Heart right ventricle (tissue), 16 donors: ENCODE measurements around the gene C1orf53. TPM values are rescaled to one million over a fixed set of nuclear protein-coding genes. Genes with fewer than 3 reads are reported as not detected.

ENCODE experiments used
- ATAC-seq, 8 donors: fragments of 200-7000 bp; cut with Tn5 transposase; one replicate each; pipeline ENCODE4 v1.9.1; 2020; ENCODE audit warnings: mild to moderate bottlenecking in 8 of 8, moderate library complexity in 8 of 8, moderate number of reproducible peaks in 1 of 8
- DNase-seq, 2 donors: peaks; one replicate each; pipeline ENCODE4 v3.0.0-alpha.2; 2020
- H3K27ac ChIP-seq, 10 donors: fragments of 200-600 bp; sonication (generic) in 2 of 10; one replicate each; pipeline versions ENCODE4 v1.5.0 to v1.8.0; 2020 to 2022; ENCODE audit warnings: mild to moderate bottlenecking in 3 of 10
- H3K27me3 ChIP-seq, 7 donors: fragments of 200-600 bp; one replicate each; pipeline ENCODE4 v1.8.0; 2021 to 2022; ENCODE audit warnings: mild to moderate bottlenecking in 2 of 7
- H3K36me3 ChIP-seq, 9 donors: fragments of 200-600 bp; sonication (generic) in 1 of 9; one replicate each; pipeline versions ENCODE4 v1.5.0 to v1.8.0; 2020 to 2022; ENCODE audit warnings: mild to moderate bottlenecking in 2 of 9
- H3K4me1 ChIP-seq, 9 donors: fragments of 200-600 bp; sonication (generic) in 1 of 9; one replicate each; pipeline versions ENCODE4 v1.5.0 to v1.8.0; 2020 to 2022; ENCODE audit warnings: mild to moderate bottlenecking in 4 of 9
- H3K4me3 ChIP-seq, 10 donors: fragments of 200-600 bp; sonication (generic) in 2 of 10; one replicate each; pipeline versions ENCODE4 v1.5.0 to v1.8.0; 2020 to 2022; ENCODE audit warnings: mild to moderate bottlenecking in 7 of 10, moderate library complexity in 2 of 10
- H3K9me3 ChIP-seq, 11 donors: fragments of 200-600 bp in 10 of 11; sonication (generic) in 2 of 11; one replicate each; pipeline versions ENCODE4 v1.5.0 to v1.8.0; 2013 to 2022; ENCODE audit warnings: mild to moderate bottlenecking in 2 of 11, control low read depth in 1 of 11, moderate library complexity in 1 of 11
- WGBS, 2 donors: extraction: QIAGEN DNeasy Blood & Tissue Kit; methylation state at CpG; one replicate each; pipeline ENCODE4 v1.1.7; 2013; ENCODE audit warnings: inconsistent platforms in 1 of 2; 5-methylcytosine and 5-hydroxymethylcytosine counted together
- intact Hi-C, 10 donors: fragments of 100-400 bp; cut with DNase I; formaldehyde crosslinking; loops; one replicate each; pipeline versions ENCODE4 v1.11.1 to v1.14.2; 2022
- polyA plus RNA-seq, 2 donors: library from polyadenylated mRNA; stranded (reverse); fragments of 200-250 nt; gene quantifications; one replicate each; pipeline ENCODE4 v1.2.3, GENCODE V29; 2013
- total RNA-seq, 10 donors: library from RNA; stranded (reverse); fragmentation: NEBNext Ultra II Directional in 3 of 10; extraction: Animal tissue kit (Norgen Biotek cat#: 25700) in 3 of 10; gene quantifications; one replicate each; pipeline versions ENCODE4 v1.2.1 to v1.2.4, GENCODE V29; 2021 to 2023
- TF ChIP-seq, protein P1 (sequence below), 9 donors: fragments of 200-600 bp; sonication (generic) in 2 of 9; IDR thresholded peaks; one replicate each; pipeline versions ENCODE4 v1.5.0 to v1.8.0; 2021 to 2022; ENCODE audit warnings: antibody characterized with exemption in 9 of 9, mild to moderate bottlenecking in 5 of 9, moderate library complexity in 1 of 9
- donor health status: Arrhythmogenic right ventricular cardiomyopathy.
- donor health status: ischemic (EF 13 %, LVEDD 7.1; RV severe dilation, severe dysfunction).
- donor health status: healthy with polysubstance abuse.
- donor health status: DM: no; HTN: yes; CAD: no.
- donor health status: DM: no; HTN: no; CAD: no.
- donor health status: ischemic (EF 25% LVEDD 6.9; RV normal size, moderate dysfunction).
- donor health status: ischemic (EF 25% LVEDD 5.7; RV mildly dilated, moderate dysfunction).
- donor health status: healthy.
- donor health status: DM: yes; HTN: yes; CAD: no.
- donor health status: Ischemic cardiomyopathy.
- donor health status: ischemic (EF 35%, LVEDD 5.7; RV mildly dilated, moderate dysfunction).
- donor health status: nonischemic (EF 11% LVEDD 7.7; RV severe dilation, severe dysfunction).
- donor health status: DM: yes; HTN: yes; CAD: no.
- donor health status: PGD.
- donor health status: ischemic (EF 29% LVEDD 5.4; RV normal size, mild dysfunction).
- donor health status: nonischemic (EF 23%, LVEDD 6.1; RV moderate dilation, normal function).

Gene C1orf53
- total and polyA plus RNA-seq, 12 donors: 2.9 to 10.7 (median 5.9) TPM

DNA sequence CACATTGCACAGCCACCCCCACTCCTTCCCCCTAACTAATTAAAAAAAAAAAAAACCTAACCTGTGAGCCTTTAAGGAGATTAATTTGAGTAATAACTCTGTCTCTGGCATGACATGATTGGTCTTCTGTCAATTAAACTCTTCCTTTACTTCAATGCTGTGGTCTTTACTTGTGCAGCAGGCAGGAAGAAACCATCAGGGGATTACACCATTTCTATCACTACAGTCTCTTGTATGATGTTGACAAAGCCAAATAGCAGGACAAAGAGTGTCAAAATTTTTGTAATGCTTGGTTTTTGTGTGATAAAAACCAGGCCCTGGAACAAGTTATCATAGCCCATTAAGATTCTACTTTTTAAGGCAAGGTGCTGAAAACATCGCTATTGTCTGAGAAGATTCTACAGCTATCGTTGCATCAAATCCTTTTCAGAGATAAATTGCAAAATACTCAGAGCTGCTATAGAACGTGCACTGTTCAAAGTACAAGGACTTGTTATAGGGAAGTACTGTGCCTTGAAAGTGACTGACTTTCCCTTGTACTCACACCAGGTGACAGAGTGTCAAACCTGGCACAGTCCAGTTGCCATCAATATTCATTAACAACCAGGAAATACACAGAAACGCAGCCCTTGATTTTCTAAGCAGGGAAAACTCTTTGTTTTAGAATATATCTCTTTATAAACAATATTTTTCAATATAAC lies 52.4 kb downstream of the C1orf53 start:
- intact Hi-C loops: no loop called here
- ATAC-seq: no peak
- DNase-seq: no peak
- no peak overlapping the region for H3K27ac ChIP-seq
- 59 to 62% methylated on average over 4 of the region's 4 CpGs for WGBS, 2 donors
- TF ChIP-seq, protein P1, sequence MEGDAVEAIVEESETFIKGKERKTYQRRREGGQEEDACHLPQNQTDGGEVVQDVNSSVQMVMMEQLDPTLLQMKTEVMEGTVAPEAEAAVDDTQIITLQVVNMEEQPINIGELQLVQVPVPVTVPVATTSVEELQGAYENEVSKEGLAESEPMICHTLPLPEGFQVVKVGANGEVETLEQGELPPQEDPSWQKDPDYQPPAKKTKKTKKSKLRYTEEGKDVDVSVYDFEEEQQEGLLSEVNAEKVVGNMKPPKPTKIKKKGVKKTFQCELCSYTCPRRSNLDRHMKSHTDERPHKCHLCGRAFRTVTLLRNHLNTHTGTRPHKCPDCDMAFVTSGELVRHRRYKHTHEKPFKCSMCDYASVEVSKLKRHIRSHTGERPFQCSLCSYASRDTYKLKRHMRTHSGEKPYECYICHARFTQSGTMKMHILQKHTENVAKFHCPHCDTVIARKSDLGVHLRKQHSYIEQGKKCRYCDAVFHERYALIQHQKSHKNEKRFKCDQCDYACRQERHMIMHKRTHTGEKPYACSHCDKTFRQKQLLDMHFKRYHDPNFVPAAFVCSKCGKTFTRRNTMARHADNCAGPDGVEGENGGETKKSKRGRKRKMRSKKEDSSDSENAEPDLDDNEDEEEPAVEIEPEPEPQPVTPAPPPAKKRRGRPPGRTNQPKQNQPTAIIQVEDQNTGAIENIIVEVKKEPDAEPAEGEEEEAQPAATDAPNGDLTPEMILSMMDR (IDR thresholded peaks at IDR 0.05): no peak
- H3K9me3 ChIP-seq: no peaks in the 10 kb centered on the region
- H3K27me3 ChIP-seq: no peaks in the 10 kb centered on the region
- no peak overlapping the region for H3K4me3 ChIP-seq
- H3K36me3 ChIP-seq: no peaks in the 10 kb centered on the region
- no peaks in the 10 kb centered on the region for H3K4me1 ChIP-seq

DNA sequence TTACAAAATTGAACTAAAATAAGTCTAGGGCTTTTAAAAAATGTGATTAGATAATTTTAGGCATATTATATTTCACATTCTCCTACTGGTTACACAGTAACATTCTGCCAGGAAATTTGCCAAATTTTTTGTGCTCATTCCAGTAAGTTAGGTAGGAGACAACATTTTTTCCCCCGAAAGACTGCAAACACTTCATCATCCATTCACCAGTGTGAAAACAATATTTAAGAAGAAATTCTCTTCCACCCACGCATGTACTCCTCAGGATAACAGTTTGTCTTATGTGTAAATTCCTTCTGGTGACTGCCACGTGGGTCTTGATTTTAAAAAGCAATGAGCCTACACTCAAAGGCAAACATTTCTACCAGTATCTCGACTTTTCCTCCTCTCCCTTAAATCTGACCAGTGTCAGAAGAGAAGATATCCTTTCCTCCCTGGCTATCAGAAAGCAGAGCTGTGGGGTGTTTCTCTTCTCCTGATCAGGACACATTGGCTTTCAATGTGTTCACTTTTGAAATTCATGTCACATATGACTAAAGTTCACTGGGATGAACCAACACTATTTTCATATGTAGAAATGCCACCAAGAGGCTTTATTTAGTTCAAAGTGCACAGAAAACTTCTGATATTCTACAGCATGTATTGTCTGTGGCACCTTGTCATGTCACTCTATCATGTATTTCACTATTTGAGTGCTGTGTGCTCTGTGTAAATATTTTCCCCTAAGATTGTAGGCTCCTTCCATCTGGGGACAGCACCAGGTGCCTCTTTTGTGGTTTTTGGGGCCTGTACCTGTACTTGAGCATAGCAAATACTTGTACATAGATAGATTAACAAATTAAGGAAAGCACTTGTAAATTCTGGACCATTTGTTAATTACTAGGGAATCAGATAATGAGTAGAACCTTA lies 53.3 kb downstream of the C1orf53 start:
- Histone ChIP-seq H3K27ac (no peak overlapping the region), H3K4me3 (no peak overlapping the region), H3K9me3 (no peaks in the 10 kb centered on the region), H3K4me1 (no peaks in the 10 kb centered on the region), H3K36me3 (no peaks in the 10 kb centered on the region), H3K27me3 (no peaks in the 10 kb centered on the region)
- TF ChIP-seq, protein P1 (IDR thresholded peaks at IDR 0.05): no peak
- ATAC-seq: no peak
- no peak for DNase-seq
- WGBS, 2 donors: 54 to 60% methylated on average over 4 of the region's 4 CpGs
- intact Hi-C loops: no loop called here

Other genes starting within 250 kb of the C1orf53 start
- 10 to 100 TPM; 21.1 to 36.3 (median 23.8) TPM for gene DENND1B, start 127.2 kb upstream of the C1orf53 start, total RNA-seq
- gene DENND1B, start 127.2 kb upstream of the C1orf53 start, polyA plus RNA-seq: 1 to 10 TPM; 1.5 to 7.1 TPM
- gene LHX9, start 14.7 kb downstream of the C1orf53 start, total RNA-seq: under 1 TPM in 9 of 10 donors, not detected in 1; 0.09 to 0.38 (median 0.23) TPM
- gene LHX9, start 14.7 kb downstream of the C1orf53 start, polyA plus RNA-seq: under 1 TPM; 0.07 TPM